ENCODE results near the gene PSME2. TPM values are rescaled to one million over a fixed set of nuclear protein-coding genes. Genes with fewer than 3 reads are reported as not detected.

PSME2 gene
- total RNA-seq, 1 donor from 2014 or later: 110 TPM

- DNase-seq (ENCODE audit: low read depth): peak; percentile 73
- peak; percentile 91 for TF ChIP-seq CTCF (IDR thresholded peaks at IDR 0.05; ENCODE audit: insufficient read depth, low read length, poor library complexity, severe bottlenecking)
- H3K36me3 ChIP-seq (ENCODE audit: control insufficient read depth, insufficient read depth, low read length): peaks cover 13% of the 10 kb centered on the region
- H3K4me3 ChIP-seq (ENCODE audit: low read depth, low read length): peak within 1 kb of the TSS; percentile 66
- H3K27me3 ChIP-seq (ENCODE audit: control insufficient read depth, insufficient read depth, low read length): no peaks in the 10 kb centered on the region
These were observed 14.7 kb upstream of the PSME2 start, which contains the start of gene IRF9 for GRCh38 chr14:24160850-24161804. Gene IRF9 (plus strand): TSS chr14:24161265. CDS start chr14:24162145, 880 bp downstream.

- TF ChIP-seq CTCF (IDR thresholded peaks at IDR 0.05; ENCODE audit: insufficient read depth, low read length, poor library complexity, severe bottlenecking): no peak
- Histone ChIP-seq H3K36me3 (ENCODE audit: control insufficient read depth, insufficient read depth, low read length) (peaks cover 15% of the 10 kb centered on the region), H3K4me3 (ENCODE audit: low read depth, low read length) (no peak overlapping the region), H3K27me3 (ENCODE audit: control insufficient read depth, insufficient read depth, low read length) (no peaks in the 10 kb centered on the region)
- DNase-seq (ENCODE audit: low read depth): no peak
These were observed 14.1 kb upstream of the PSME2 start for GRCh38 chr14:24160499-24160849.

GRCh38 chr14:24159777-24160498 lies 13.5 kb upstream of the PSME2 start:
- H3K36me3 ChIP-seq (ENCODE audit: control insufficient read depth, insufficient read depth, low read length): peaks cover 16% of the 10 kb centered on the region
- H3K4me3 ChIP-seq (ENCODE audit: low read depth, low read length): no peak overlapping the region
- H3K27me3 ChIP-seq (ENCODE audit: control insufficient read depth, insufficient read depth, low read length): no peaks in the 10 kb centered on the region
- no peak for TF ChIP-seq CTCF (IDR thresholded peaks at IDR 0.05; ENCODE audit: insufficient read depth, low read length, poor library complexity, severe bottlenecking)
- no peak for DNase-seq (ENCODE audit: low read depth)

- TF ChIP-seq CTCF (IDR thresholded peaks at IDR 0.05; ENCODE audit: insufficient read depth, low read length, poor library complexity, severe bottlenecking): no peak
- H3K36me3 ChIP-seq (ENCODE audit: control insufficient read depth, insufficient read depth, low read length): peaks cover 10% of the 10 kb centered on the region
- no peaks in the 10 kb centered on the region for H3K27me3 ChIP-seq (ENCODE audit: control insufficient read depth, insufficient read depth, low read length)
- DNase-seq (ENCODE audit: low read depth): no peak
- H3K4me3 ChIP-seq (ENCODE audit: low read depth, low read length): no peak overlapping the region
These were observed 10.9 kb upstream of the PSME2 start for GRCh38 chr14:24157331-24157730.

- no peak for DNase-seq (ENCODE audit: low read depth)
- no peak for TF ChIP-seq CTCF (IDR thresholded peaks at IDR 0.05; ENCODE audit: insufficient read depth, low read length, poor library complexity, severe bottlenecking)
These were observed 10.4 kb upstream of the PSME2 start for GRCh38 chr14:24156840-24157239.

More at GRCh38 chr14:24156840-24157239, 10.4 kb upstream of the PSME2 start:
- no peaks in the 10 kb centered on the region for H3K27me3 ChIP-seq (ENCODE audit: control insufficient read depth, insufficient read depth, low read length)
- no peak overlapping the region for H3K4me3 ChIP-seq (ENCODE audit: low read depth, low read length)
- H3K36me3 ChIP-seq (ENCODE audit: control insufficient read depth, insufficient read depth, low read length): peaks cover 10% of the 10 kb centered on the region

All from kidney epithelial cell (primary cell).